ENCODE results near the gene SH3RF3.

GRCh38 chr2:109209412-109209811 is 80.4 kb downstream of the SH3RF3 start:
- TF ChIP-seq CTCF (IDR thresholded peaks at IDR 0.05) (no peak), EZH2 (IDR thresholded peaks at IDR 0.05) (no peak)
